Esophagus muscularis mucosa (tissue), 4 donors: Measurements from ENCODE around the gene CACYBP.

Experiments used
- EP300 ChIP-seq: sonication (generic); formaldehyde crosslinking; IDR thresholded peaks from one replicate; pipeline ENCODE4 v1.6.1; 2017; ENCODE audit warnings: antibody characterized with exemption
- POLR2A ChIP-seq: fragments of 450-650 bp; IDR thresholded peaks from one replicate; pipeline ENCODE4 v1.6.1; 2017; ENCODE audit warnings: antibody characterized with exemption, moderate library complexity, mild to moderate bottlenecking, low read depth
- POLR2AphosphoS5 ChIP-seq, 2 donors: sonication (generic); formaldehyde crosslinking; IDR thresholded peaks; one replicate each; pipeline ENCODE4 v1.6.1; 2017; ENCODE audit warnings: antibody characterized with exemption in 2 of 2
- TF ChIP-seq, protein P1 (sequence below), 3 experiments: fragments of 200-600 bp in 2 of 3; fragments of 450-650 bp in 1 of 3; sonication (generic) in 2 of 3; IDR thresholded peaks; one replicate each; pipeline ENCODE4 v1.5.1; 2017 to 2019; ENCODE audit warnings: antibody characterized with exemption in 3 of 3, mild to moderate bottlenecking in 2 of 3, moderate library complexity in 1 of 3

GRCh38 chr1:175023043-175023921 lies 23.5 kb downstream of the CACYBP start, which contains the start of gene MRPS14:
- TF ChIP-seq, protein P1, sequence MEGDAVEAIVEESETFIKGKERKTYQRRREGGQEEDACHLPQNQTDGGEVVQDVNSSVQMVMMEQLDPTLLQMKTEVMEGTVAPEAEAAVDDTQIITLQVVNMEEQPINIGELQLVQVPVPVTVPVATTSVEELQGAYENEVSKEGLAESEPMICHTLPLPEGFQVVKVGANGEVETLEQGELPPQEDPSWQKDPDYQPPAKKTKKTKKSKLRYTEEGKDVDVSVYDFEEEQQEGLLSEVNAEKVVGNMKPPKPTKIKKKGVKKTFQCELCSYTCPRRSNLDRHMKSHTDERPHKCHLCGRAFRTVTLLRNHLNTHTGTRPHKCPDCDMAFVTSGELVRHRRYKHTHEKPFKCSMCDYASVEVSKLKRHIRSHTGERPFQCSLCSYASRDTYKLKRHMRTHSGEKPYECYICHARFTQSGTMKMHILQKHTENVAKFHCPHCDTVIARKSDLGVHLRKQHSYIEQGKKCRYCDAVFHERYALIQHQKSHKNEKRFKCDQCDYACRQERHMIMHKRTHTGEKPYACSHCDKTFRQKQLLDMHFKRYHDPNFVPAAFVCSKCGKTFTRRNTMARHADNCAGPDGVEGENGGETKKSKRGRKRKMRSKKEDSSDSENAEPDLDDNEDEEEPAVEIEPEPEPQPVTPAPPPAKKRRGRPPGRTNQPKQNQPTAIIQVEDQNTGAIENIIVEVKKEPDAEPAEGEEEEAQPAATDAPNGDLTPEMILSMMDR (IDR thresholded peaks at IDR 0.05), result peak in 1 of 3 experiments; percentile 26
- TF ChIP-seq POLR2A (no peak), EP300 (no peak), POLR2AphosphoS5 (IDR thresholded peaks at IDR 0.05) (peak; percentile 93 to 95)
